DOHH2 (cell line): ENCODE measurements around the gene FRS3.

Experiments
- H3F3A ChIP-seq: fragments of 200-600 bp; sonication (generic), shearing (Covaris generic); 2 replicates; pipeline ENCODE4 v1.6.0; 2016; ENCODE audit warnings: antibody characterized with exemption, mild to moderate bottlenecking; ENCODE audit not compliant: control insufficient read depth, insufficient read depth
- H3K27ac ChIP-seq: fragments of 200-600 bp; sonication (generic); 2 replicates; pipeline ENCODE4 v1.5.1; 2014; ENCODE audit warnings: low read depth, mild to moderate bottlenecking, low read length, moderate library complexity
- H3K27me3 ChIP-seq: fragments of 200-600 bp; sonication (generic); 2 replicates; pipeline ENCODE4 v1.6.1; 2014; ENCODE audit warnings: mild to moderate bottlenecking, low read length, mixed read lengths; ENCODE audit not compliant: control insufficient read depth
- H3K36me3 ChIP-seq: fragments of 200-600 bp; sonication (generic); 2 replicates; pipeline ENCODE4 v1.6.1; 2014; ENCODE audit warnings: mild to moderate bottlenecking, low read length, moderate library complexity, mixed read lengths; ENCODE audit not compliant: control insufficient read depth
- H3K4me1 ChIP-seq: fragments of 200-600 bp; sonication (generic); 2 replicates; pipeline ENCODE4 v1.6.1; 2014; ENCODE audit warnings: mild to moderate bottlenecking, low read length, mixed read lengths; ENCODE audit not compliant: control insufficient read depth
- H3K4me2 ChIP-seq: fragments of 200-600 bp; sonication (generic); 2 replicates; pipeline ENCODE4 v1.6.0; 2014; ENCODE audit warnings: mild to moderate bottlenecking, low read length, moderate library complexity
- H3K4me3 ChIP-seq: fragments of 200-600 bp; sonication (generic); 2 replicates; pipeline ENCODE4 v1.5.1; 2014; ENCODE audit warnings: mild to moderate bottlenecking, low read length, mixed read lengths
- H3K79me2 ChIP-seq: fragments of 200-600 bp; sonication (generic); 2 replicates; pipeline ENCODE4 v1.6.1; 2014; ENCODE audit warnings: mild to moderate bottlenecking, low read length, mixed read lengths; ENCODE audit not compliant: control insufficient read depth
- H3K9me2 ChIP-seq: fragments of 200-600 bp; sonication (generic); replicated peaks from 2 replicates; pipeline ENCODE4 v1.6.1; 2014; ENCODE audit warnings: mild to moderate bottlenecking, low read length, mixed read lengths; ENCODE audit not compliant: control insufficient read depth
- H3K9me3 ChIP-seq: fragments of 200-600 bp; sonication (generic); 2 replicates; pipeline ENCODE4 v1.6.1; 2014; ENCODE audit warnings: antibody characterized with exemption, low read length, mixed read lengths; ENCODE audit not compliant: control insufficient read depth, insufficient read depth
- H4K20me1 ChIP-seq: fragments of 200-600 bp; sonication (generic); 2 replicates; pipeline ENCODE4 v1.6.0; 2014; ENCODE audit warnings: low read depth, mild to moderate bottlenecking, antibody characterized with exemption, low read length, moderate library complexity; ENCODE audit not compliant: control insufficient read depth, insufficient read depth
- EZH2phosphoT487 ChIP-seq: fragments of 200-600 bp; sonication (generic); IDR thresholded peaks from 2 replicates; pipeline ENCODE4 v1.6.1; 2017; ENCODE audit warnings: borderline replicate concordance, mild to moderate bottlenecking, antibody characterized with exemption, low read length, moderate library complexity, mixed read lengths
- TF ChIP-seq, protein P1 (sequence below): fragments of 200-600 bp; sonication (generic); IDR thresholded peaks from one replicate; pipeline ENCODE4 v1.5.1; 2014; ENCODE audit warnings: antibody characterized with exemption, mild to moderate bottlenecking, low read depth, low read length; ENCODE audit not compliant: poor library complexity, severe bottlenecking

Gene FRS3

GRCh38 chr6:41791305-41791704 is 11.6 kb upstream of the FRS3 start:
- Histone ChIP-seq H3K9me2 (no peaks in the 10 kb centered on the region), H3K27me3 (no peaks in the 10 kb centered on the region), H3K9me3 (no peaks in the 10 kb centered on the region), H3K4me3 (no peak overlapping the region), H3F3A (peaks cover 29% of the 10 kb centered on the region), H3K79me2 (peaks cover 37% of the 10 kb centered on the region), H3K27ac (no peak overlapping the region), H3K4me2 (no peak overlapping the region), H3K4me1 (peaks cover 11% of the 10 kb centered on the region), H4K20me1 (no peaks in the 10 kb centered on the region; the same call in 1 of the 2 replicates), H3K36me3 (peaks cover 59% of the 10 kb centered on the region)
- TF ChIP-seq, protein P1, sequence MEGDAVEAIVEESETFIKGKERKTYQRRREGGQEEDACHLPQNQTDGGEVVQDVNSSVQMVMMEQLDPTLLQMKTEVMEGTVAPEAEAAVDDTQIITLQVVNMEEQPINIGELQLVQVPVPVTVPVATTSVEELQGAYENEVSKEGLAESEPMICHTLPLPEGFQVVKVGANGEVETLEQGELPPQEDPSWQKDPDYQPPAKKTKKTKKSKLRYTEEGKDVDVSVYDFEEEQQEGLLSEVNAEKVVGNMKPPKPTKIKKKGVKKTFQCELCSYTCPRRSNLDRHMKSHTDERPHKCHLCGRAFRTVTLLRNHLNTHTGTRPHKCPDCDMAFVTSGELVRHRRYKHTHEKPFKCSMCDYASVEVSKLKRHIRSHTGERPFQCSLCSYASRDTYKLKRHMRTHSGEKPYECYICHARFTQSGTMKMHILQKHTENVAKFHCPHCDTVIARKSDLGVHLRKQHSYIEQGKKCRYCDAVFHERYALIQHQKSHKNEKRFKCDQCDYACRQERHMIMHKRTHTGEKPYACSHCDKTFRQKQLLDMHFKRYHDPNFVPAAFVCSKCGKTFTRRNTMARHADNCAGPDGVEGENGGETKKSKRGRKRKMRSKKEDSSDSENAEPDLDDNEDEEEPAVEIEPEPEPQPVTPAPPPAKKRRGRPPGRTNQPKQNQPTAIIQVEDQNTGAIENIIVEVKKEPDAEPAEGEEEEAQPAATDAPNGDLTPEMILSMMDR, result no peak
- TF ChIP-seq EZH2phosphoT487, result no peak

DNA sequence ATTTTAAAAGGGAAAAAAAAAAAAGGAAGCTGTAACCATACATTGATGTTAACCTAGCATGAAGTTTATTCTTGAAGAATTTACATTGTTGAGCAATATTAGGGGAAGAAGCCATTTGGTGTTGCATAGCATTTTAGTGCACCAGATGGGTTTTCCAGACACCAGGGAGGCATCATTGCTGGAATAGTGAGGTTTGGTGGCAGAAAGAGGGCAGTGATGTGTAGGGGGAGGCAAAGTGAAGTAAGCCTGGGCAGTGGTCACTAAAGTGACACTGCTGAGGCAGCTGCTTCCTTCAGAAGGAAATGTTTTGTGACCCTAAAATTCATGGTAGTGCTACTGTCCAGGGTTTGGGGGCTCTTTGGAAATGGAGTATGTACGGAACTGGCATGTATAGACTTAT is 10.3 kb upstream of the FRS3 start:
- Histone ChIP-seq H3K4me1 (peaks cover 24% of the 10 kb centered on the region), H4K20me1 (no peaks in the 10 kb centered on the region; the same call in 1 of the 2 replicates), H3K4me3 (no peak overlapping the region), H3K36me3 (peaks cover 52% of the 10 kb centered on the region), H3K9me3 (no peaks in the 10 kb centered on the region), H3K9me2 (no peaks in the 10 kb centered on the region), H3K27ac (no peak overlapping the region), H3F3A (peaks cover 29% of the 10 kb centered on the region), H3K27me3 (no peaks in the 10 kb centered on the region), H3K79me2 (peaks cover 42% of the 10 kb centered on the region), H3K4me2 (no peak overlapping the region)
- no peak for TF ChIP-seq EZH2phosphoT487
- TF ChIP-seq, protein P1, result no peak

DNA sequence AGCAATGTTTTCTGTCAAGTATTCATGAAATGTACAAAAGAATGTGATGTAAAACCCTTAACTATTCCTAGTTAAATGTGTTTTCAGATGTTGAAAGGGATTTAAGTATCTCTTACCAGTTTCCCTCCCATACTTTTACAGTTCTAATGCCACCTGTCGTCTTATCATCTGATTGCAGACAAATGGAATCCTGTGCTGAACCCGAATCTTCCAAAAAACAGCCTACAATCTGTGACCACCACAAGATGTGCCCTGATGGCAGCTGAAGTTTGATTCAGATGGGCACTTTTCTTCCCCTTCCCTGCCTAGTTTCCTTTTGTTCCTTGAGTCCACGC is 9.7 kb upstream of the FRS3 start:
- H3K27ac ChIP-seq, result no peak overlapping the region
- H3K36me3 ChIP-seq, result peaks cover 52% of the 10 kb centered on the region
- TF ChIP-seq EZH2phosphoT487, result no peak
- TF ChIP-seq, protein P1, result no peak
- no peaks in the 10 kb centered on the region for H3K9me2 ChIP-seq
- H3F3A ChIP-seq, result peaks cover 29% of the 10 kb centered on the region
- H3K79me2 ChIP-seq, result peaks cover 42% of the 10 kb centered on the region
- H3K4me1 ChIP-seq, result peaks cover 31% of the 10 kb centered on the region
- peak overlapping the region; percentile 53 for H3K4me2 ChIP-seq
- H3K27me3 ChIP-seq, result no peaks in the 10 kb centered on the region
- no peaks in the 10 kb centered on the region; the same call in 1 of the 2 replicates for H4K20me1 ChIP-seq
- no peaks in the 10 kb centered on the region for H3K9me3 ChIP-seq
- peak overlapping the region; percentile 77 for H3K4me3 ChIP-seq
